NCI-H510A treated with DMSO at 0.1 percent for 48 hours (cell line): Measurements from ENCODE around the gene NPTX1.
"Not testable (repeated sequence)": the region's sequence is repeated elsewhere in the genome, so short reads cannot be mapped to it uniquely, and the experiment has no call there.

Source experiments
- DNase-seq: peaks from one replicate; lab custom pipeline; 2025; lab: John Stamatoyannopoulos, UW

The NPTX1 gene

GRCh38 chr17:80475910-80476876, at the start of gene NPTX1:
NPTX1 (minus strand) TSS chr17:80476607; CDS start chr17:80476446, 161 bp downstream.
- DNase-seq, result peak; percentile 59

GRCh38 chr17:80523956-80524712, 47.7 kb upstream of the NPTX1 start:
- no peak for DNase-seq

GRCh38 chr17:80523054-80523744, 46.8 kb upstream of the NPTX1 start:
- no peak for DNase-seq

- DNase-seq, result no peak
Observed at GRCh38 chr17:80520810-80521455, 44.5 kb upstream of the NPTX1 start.

GRCh38 chr17:80519091-80519781, 42.8 kb upstream of the NPTX1 start:
- no peak for DNase-seq

- DNase-seq, result no peak
Observed at GRCh38 chr17:80518392-80518791, 42.0 kb upstream of the NPTX1 start.

GRCh38 chr17:80517641-80518040, 41.2 kb upstream of the NPTX1 start:
- no peak for DNase-seq

GRCh38 chr17:80516171-80516932, 39.9 kb upstream of the NPTX1 start:
- DNase-seq, result no peak

- DNase-seq, result no peak
Observed at GRCh38 chr17:80513892-80514291, 37.5 kb upstream of the NPTX1 start.

- no peak for DNase-seq
Observed at GRCh38 chr17:80513201-80513600, 36.8 kb upstream of the NPTX1 start.

- no peak for DNase-seq
Observed at GRCh38 chr17:80512233-80512632, 35.8 kb upstream of the NPTX1 start.

- DNase-seq, result no peak
Observed at GRCh38 chr17:80511222-80512180, 35.1 kb upstream of the NPTX1 start.

GRCh38 chr17:80510772-80511171, 34.4 kb upstream of the NPTX1 start:
- DNase-seq, result no peak

- no peak for DNase-seq
Observed at GRCh38 chr17:80510132-80510531, 33.7 kb upstream of the NPTX1 start.

- no peak for DNase-seq
Observed at GRCh38 chr17:80509311-80509710, 32.9 kb upstream of the NPTX1 start.

- no peak for DNase-seq
Observed at GRCh38 chr17:80507965-80508364, 31.6 kb upstream of the NPTX1 start.

- not testable (repeated sequence) for DNase-seq
Observed at GRCh38 chr17:80507177-80507576, 30.8 kb upstream of the NPTX1 start.

- DNase-seq, result no peak
Observed at GRCh38 chr17:80504686-80505413, 28.4 kb upstream of the NPTX1 start.

- DNase-seq, result no peak
Observed at GRCh38 chr17:80503921-80504320, 27.5 kb upstream of the NPTX1 start.
